Stimulated activated CD8-positive, alpha-beta memory T cell treated with anti-CD3 and anti-CD28 coated beads, Interleukin-4, amount 100 ng/mL, for 4 hours (primary cell): ENCODE data around the gene COQ8B.
"Not testable (repeated sequence)": the region's sequence is repeated elsewhere in the genome, so short reads cannot be mapped to it uniquely, and the experiment has no call there.

Experiments
- DNase-seq, 2 donors: peaks; one replicate each; pipeline ENCODE4 v3.0.0-alpha.2; 2020; ENCODE audit warnings: low read depth in 2 of 2, low spot score in 1 of 2

Gene COQ8B

GRCh38 chr19:40742477-40742876 lies 25.8 kb upstream of the COQ8B start:
- no peak for DNase-seq

GRCh38 chr19:40741527-40742390 lies 25.1 kb upstream of the COQ8B start:
- DNase-seq, result no peak

- DNase-seq, result no peak
Measured at GRCh38 chr19:40740747-40741146, 24.1 kb upstream of the COQ8B start.

- DNase-seq, result no peak
Measured at GRCh38 chr19:40739871-40740703, 23.4 kb upstream of the COQ8B start.

GRCh38 chr19:40739030-40739839 lies 22.5 kb upstream of the COQ8B start:
- no peak for DNase-seq

GRCh38 chr19:40737102-40737644 lies 20.5 kb upstream of the COQ8B start:
- no peak for DNase-seq

GRCh38 chr19:40736661-40737060 lies 20.0 kb upstream of the COQ8B start:
- no peak for DNase-seq

- DNase-seq, result no peak
Measured at GRCh38 chr19:40735013-40735771, 18.5 kb upstream of the COQ8B start.

- DNase-seq, result no peak
Measured at GRCh38 chr19:40733149-40733548, 16.5 kb upstream of the COQ8B start.

- DNase-seq, result not testable (repeated sequence)
Measured at GRCh38 chr19:40732304-40732703, 15.6 kb upstream of the COQ8B start.

GRCh38 chr19:40730065-40730464 lies 13.4 kb upstream of the COQ8B start:
- not testable (repeated sequence) for DNase-seq

GRCh38 chr19:40726279-40726678 lies 9.6 kb upstream of the COQ8B start:
- no peak for DNase-seq

- DNase-seq, result no peak
Measured at GRCh38 chr19:40724855-40725254, 8.2 kb upstream of the COQ8B start.

- no peak for DNase-seq
Measured at GRCh38 chr19:40724315-40724714, 7.6 kb upstream of the COQ8B start.

GRCh38 chr19:40723661-40724254 lies 7.1 kb upstream of the COQ8B start:
- DNase-seq, result no peak

GRCh38 chr19:40721936-40722661 lies 5.4 kb upstream of the COQ8B start:
- no peak for DNase-seq

- DNase-seq, result no peak
Measured at GRCh38 chr19:40721140-40721486, 4.4 kb upstream of the COQ8B start.

- no peak for DNase-seq
Measured at GRCh38 chr19:40719414-40719894, 2.8 kb upstream of the COQ8B start.

GRCh38 chr19:40718774-40719391 lies 2.2 kb upstream of the COQ8B start:
- no peak for DNase-seq
